ENCODE data around the gene MLLT3. TPM values are rescaled to one million over a fixed set of nuclear protein-coding genes. Genes with fewer than 3 reads are reported as not detected.

Gene MLLT3
- total and polyA plus RNA-seq, 2 of the 8 experiments (the other 6 are each of a cell fraction or from before 2014, with no cell fraction given) = 5.9 to 9.6 TPM

- H3K4me2 ChIP-seq (ENCODE audit: insufficient read depth in 1 of 2, low read depth in 2 of 2, low read length in 2 of 2) = no peak overlapping the region
- CTCF ChIA-PET (ENCODE audit: partially characterized antibody) = interaction anchor here (0.6 to 1.7 kb wide), 2 partner anchors 9 to 119 kb away, joined by 3 to 4 read pairs; no protein-coding TSS in a partner anchor
- no peak overlapping the region for H3K9ac ChIP-seq (replicated peaks in 1 of 4; ENCODE audit: extremely low read depth in 1 of 4, low read depth in 3 of 4, low read length in 3 of 4)
- no peaks in the 10 kb centered on the region for H3K9me3 ChIP-seq (ENCODE audit: insufficient read depth in 2 of 2, low read depth in 1 of 2, low read length in 1 of 2)
- no peak overlapping the region for H4K5ac ChIP-seq (ENCODE audit: insufficient read length, low read depth, low read length)
- 59% methylated on average over 6 of the region's 6 CpGs; no CpG with 5 or more reads in 1 of the 2 experiments for WGBS, 2 experiments (ENCODE audit: extremely low coverage in 1 of 2, insufficient coverage in 1 of 2, insufficient read length in 1 of 2, insufficient replicate concordance in 2 of 2, low coverage in 1 of 2, low lambda C conversion rate in 2 of 2, missing lambda C conversion rate in 1 of 2)
- no peak overlapping the region for H3K23ac ChIP-seq (ENCODE audit: insufficient read length)
- H3K4ac ChIP-seq (replicated peaks; ENCODE audit: insufficient read length, low read depth, low read length) = no peak overlapping the region
- no peak for FAIRE-seq
- H3K14ac ChIP-seq (ENCODE audit: insufficient read length) = no peak overlapping the region
- H3K27ac ChIP-seq (ENCODE audit: low read depth, low read length) = no peak overlapping the region
- H3K79me1 ChIP-seq (ENCODE audit: low read depth, low read length) = no peaks in the 10 kb centered on the region; the same call in 1 of the 2 replicates
- H3K18ac ChIP-seq (ENCODE audit: extremely low read depth, low read length) = no peak overlapping the region
- no peak overlapping the region for H2BK12ac ChIP-seq (ENCODE audit: low read depth, low read length)
- H3K4me1 ChIP-seq (replicated peaks in 1 of 4; ENCODE audit: control insufficient read depth in 3 of 4, insufficient read depth in 4 of 4, low read length in 3 of 4) = peaks cover 0 to 2% (median 0%) of the 10 kb centered on the region in 4 experiments; a peak in 1 of 7 replicates
- no peaks in the 10 kb centered on the region; the same call in 1 of the 2 replicates for H3K23me2 ChIP-seq (ENCODE audit: low read depth, low read length)
- no peak overlapping the region for H2AFZ ChIP-seq (ENCODE audit: low read length)
- H3K56ac ChIP-seq (replicated peaks; ENCODE audit: insufficient read length, low read depth, low read length) = no peak overlapping the region
- H3K27me3 ChIP-seq (replicated peaks in 1 of 4; ENCODE audit: control insufficient read depth in 3 of 4, extremely low read depth in 1 of 4, insufficient read depth in 3 of 4, low read length in 3 of 4) = no peaks in the 10 kb centered on the region
- H2BK120ac ChIP-seq (replicated peaks; ENCODE audit: low read depth, low read length) = no peak overlapping the region
- POLR2A ChIA-PET (ENCODE audit: partially characterized antibody) = interaction anchor here (1.0 to 3.2 kb wide), 3 partner anchors 11 to 73 kb away, joined by 3 to 22 read pairs (median 15); partner anchors contain the start of gene FOCAD
- no peak overlapping the region for H3K4me3 ChIP-seq (ENCODE audit: extremely low read depth in 1 of 4, insufficient read depth in 2 of 4, low read depth in 3 of 4, low read length in 4 of 4)
- no peak overlapping the region for H2AK5ac ChIP-seq (ENCODE audit: low read depth, low read length)
- no peak overlapping the region for H2BK20ac ChIP-seq (ENCODE audit: low read length)
- H3K79me2 ChIP-seq (ENCODE audit: control insufficient read depth in 1 of 2, insufficient read depth in 2 of 2, low read length in 2 of 2) = peaks cover 3 to 44% of the 10 kb centered on the region in 2 experiments; a peak in 3 of 4 replicates
- H2BK15ac ChIP-seq (ENCODE audit: low read length) = no peak overlapping the region
- no peak overlapping the region for H2BK5ac ChIP-seq (ENCODE audit: low read depth, low read length)
- DNase-seq (ENCODE audit: low read depth in 1 of 2, low spot score in 2 of 2) = no peak
- H4K20me1 ChIP-seq (replicated peaks in 1 of 2; ENCODE audit: control insufficient read depth in 1 of 2, insufficient read depth in 2 of 2, low read length in 2 of 2) = no peaks in the 10 kb centered on the region
- H4K8ac ChIP-seq (ENCODE audit: extremely low read depth, insufficient read depth, low read length) = no peak overlapping the region
- H3K36me3 ChIP-seq (ENCODE audit: control insufficient read depth in 2 of 4, insufficient read depth in 4 of 4, low read length in 3 of 4) = no peaks in the 10 kb centered on the region; a peak in 1 of 8 replicates
- no peak overlapping the region for H4K91ac ChIP-seq (replicated peaks; ENCODE audit: insufficient read length, low read length)
- TF ChIP-seq GTF2F1 (IDR thresholded peaks at IDR 0.05; ENCODE audit: borderline replicate concordance, low read depth, low read length) (no peak), BRCA1 (IDR thresholded peaks at IDR 0.05; ENCODE audit: low read depth, low read length) (no peak)
These were observed 48.1 kb upstream of the MLLT3 start for GRCh38 chr9:20670395-20670794.

Data from H1 (cell line).